Loucy (cell line): ENCODE results near the gene OGA.

ENCODE experiments used
- H2AFZ ChIP-seq: fragments of 200-600 bp; sonication (generic); 2 replicates; pipeline ENCODE4 v1.6.0; 2016; ENCODE audit warnings: antibody characterized with exemption, mild to moderate bottlenecking, low read length, moderate library complexity
- H3F3A ChIP-seq: fragments of 200-600 bp; 2 replicates; pipeline ENCODE4 v1.6.0; 2016; ENCODE audit warnings: antibody characterized with exemption, low read depth, mild to moderate bottlenecking
- H3K27me3 ChIP-seq: fragments of 200-600 bp; sonication (generic); 2 replicates; pipeline ENCODE4 v1.6.1; 2014; ENCODE audit warnings: low read length, mild to moderate bottlenecking; ENCODE audit not compliant: insufficient read depth, poor library complexity, severe bottlenecking
- H3K36me3 ChIP-seq: fragments of 200-600 bp; sonication (generic); 2 replicates; pipeline ENCODE4 v1.6.1; 2016; ENCODE audit warnings: low read length; ENCODE audit not compliant: insufficient read depth
- H3K4me1 ChIP-seq: fragments of 200-600 bp; sonication (generic); 2 replicates; pipeline ENCODE4 v1.5.1; 2014; ENCODE audit warnings: low read length, mild to moderate bottlenecking; ENCODE audit not compliant: insufficient read depth, poor library complexity, severe bottlenecking
- H3K4me2 ChIP-seq: fragments of 200-600 bp; sonication (generic); 2 replicates; pipeline ENCODE4 v1.6.0; 2014; ENCODE audit warnings: antibody characterized with exemption, low read length, low read depth, mild to moderate bottlenecking; ENCODE audit not compliant: poor library complexity, severe bottlenecking
- H3K4me3 ChIP-seq: fragments of 200-600 bp; sonication (generic); 2 replicates; pipeline ENCODE4 v1.5.1; 2014; ENCODE audit warnings: low read length, mild to moderate bottlenecking, mixed read lengths; ENCODE audit not compliant: poor library complexity, severe bottlenecking
- H3K79me2 ChIP-seq: fragments of 200-600 bp; sonication (generic); 2 replicates; pipeline ENCODE4 v1.6.1; 2014; ENCODE audit warnings: low read length; ENCODE audit not compliant: insufficient read depth
- H3K9ac ChIP-seq: fragments of 200-600 bp; sonication (generic); 2 replicates; pipeline ENCODE4 v1.6.0; 2014; ENCODE audit warnings: mild to moderate bottlenecking, low read depth, low read length, moderate library complexity; ENCODE audit not compliant: poor library complexity, severe bottlenecking
- H3K9me2 ChIP-seq: fragments of 200-600 bp; sonication (generic); replicated peaks from 2 replicates; pipeline ENCODE4 v1.6.1; 2016; ENCODE audit warnings: low read depth, low read length, mixed read lengths
- H3K9me3 ChIP-seq: fragments of 200-600 bp; sonication (generic); 2 replicates; pipeline ENCODE4 v1.6.1; 2014; ENCODE audit warnings: mild to moderate bottlenecking, antibody characterized with exemption, low read length, low read depth; ENCODE audit not compliant: insufficient read depth
- H4K20me1 ChIP-seq: fragments of 200-600 bp; sonication (generic); 2 replicates; pipeline ENCODE4 v1.6.0; 2014; ENCODE audit warnings: antibody characterized with exemption, low read length, mild to moderate bottlenecking; ENCODE audit not compliant: insufficient read depth, poor library complexity, severe bottlenecking
- CTCF ChIP-seq: fragments of 200-600 bp; sonication (generic); conservative IDR thresholded peaks from 2 replicates; pipeline ENCODE4 v1.5.1; 2014; ENCODE audit warnings: mild to moderate bottlenecking, antibody characterized with exemption, low read length
- EZH2phosphoT487 ChIP-seq: fragments of 200-600 bp; IDR thresholded peaks from 2 replicates; pipeline ENCODE4 v1.6.1; 2018; ENCODE audit warnings: antibody characterized with exemption, mild to moderate bottlenecking, moderate library complexity, borderline replicate concordance

Gene OGA

GRCh38 chr10:101772895-101773761, 45.1 kb downstream of the OGA start:
- no peaks in the 10 kb centered on the region for H4K20me1 ChIP-seq
- H3K9ac ChIP-seq, result no peak overlapping the region
- no peak overlapping the region for H3K4me2 ChIP-seq
- no peaks in the 10 kb centered on the region for H3K9me3 ChIP-seq
- TF ChIP-seq EZH2phosphoT487 (no peak), CTCF (no peak)
- H3K4me1 ChIP-seq, result no peaks in the 10 kb centered on the region
- no peaks in the 10 kb centered on the region for H3K79me2 ChIP-seq
- H2AFZ ChIP-seq, result no peak overlapping the region
- no peaks in the 10 kb centered on the region for H3K27me3 ChIP-seq
- no peaks in the 10 kb centered on the region for H3K9me2 ChIP-seq
- H3F3A ChIP-seq, result no peaks in the 10 kb centered on the region
- H3K4me3 ChIP-seq, result no peak overlapping the region
- no peaks in the 10 kb centered on the region for H3K36me3 ChIP-seq

DNA sequence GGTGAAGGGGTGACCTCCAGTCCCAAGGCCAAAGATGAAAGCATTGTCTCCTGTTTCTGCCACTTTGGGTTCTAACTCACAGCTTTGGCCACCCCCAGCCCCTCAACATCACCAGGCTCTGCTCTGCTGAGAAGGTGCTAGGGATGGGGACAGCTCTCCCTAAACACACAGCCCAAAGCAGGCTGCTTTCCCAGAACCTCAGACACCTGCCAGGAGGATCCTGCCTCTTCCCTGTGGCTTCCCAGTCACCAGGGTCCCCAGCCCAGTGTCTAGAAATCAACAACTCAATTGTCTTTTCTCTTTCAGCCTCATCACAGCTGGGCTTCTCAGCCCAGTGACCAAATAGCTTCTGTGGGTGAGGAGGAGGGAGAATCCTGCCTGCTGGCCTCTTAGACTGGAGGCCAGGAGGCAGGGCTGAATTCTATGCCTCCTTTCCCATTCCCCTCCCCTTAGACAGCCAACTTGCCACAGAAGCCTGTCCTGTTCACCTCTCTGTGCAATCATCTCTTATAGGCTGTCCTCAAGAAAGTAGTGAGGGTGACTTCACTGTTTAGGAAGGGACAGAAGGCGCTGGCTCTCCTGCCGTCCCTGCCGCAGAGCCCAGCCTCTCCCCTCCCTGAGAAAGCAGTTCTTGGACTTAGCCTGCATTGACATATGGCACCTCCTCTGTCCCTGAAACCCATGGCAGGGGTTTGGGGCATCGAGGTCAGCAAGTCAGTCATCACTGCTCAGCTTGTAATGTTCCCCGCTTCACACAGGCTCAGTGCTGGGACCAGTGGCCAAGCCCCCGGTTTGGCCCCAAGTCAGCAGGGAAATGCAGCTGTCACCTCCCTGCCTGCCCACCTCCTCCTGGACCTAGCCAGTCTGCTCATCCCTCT, 46.0 kb downstream of the OGA start:
- Histone ChIP-seq H3K27me3 (no peaks in the 10 kb centered on the region), H3F3A (no peaks in the 10 kb centered on the region), H3K9ac (no peak overlapping the region), H3K79me2 (no peaks in the 10 kb centered on the region), H3K9me3 (no peaks in the 10 kb centered on the region), H3K4me2 (no peak overlapping the region), H3K4me3 (no peak overlapping the region), H3K36me3 (no peaks in the 10 kb centered on the region), H4K20me1 (no peaks in the 10 kb centered on the region), H2AFZ (no peak overlapping the region), H3K4me1 (no peaks in the 10 kb centered on the region), H3K9me2 (no peaks in the 10 kb centered on the region)
- TF ChIP-seq EZH2phosphoT487, result no peak
- no peak for TF ChIP-seq CTCF

DNA sequence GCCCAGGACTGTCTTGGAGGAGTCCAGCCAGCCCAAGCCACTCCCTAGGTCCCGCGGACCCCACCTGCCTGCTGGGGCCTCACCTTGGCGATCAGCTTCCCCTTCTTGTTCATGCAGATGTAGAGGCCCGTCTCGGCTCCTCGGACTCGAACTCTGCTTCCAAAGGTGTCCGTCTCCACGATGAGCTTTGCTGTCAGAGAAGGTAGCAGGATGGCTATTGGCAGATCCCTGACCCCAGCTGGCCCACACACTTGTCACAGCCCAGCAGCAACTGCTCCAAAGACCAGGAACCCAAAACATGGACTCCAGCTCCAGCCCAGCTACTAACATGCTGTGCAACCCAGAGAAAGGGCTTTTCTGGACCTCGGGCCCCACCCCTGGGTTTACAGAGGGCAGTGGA, 46.9 kb downstream of the OGA start:
- H3K9me2 ChIP-seq, result no peaks in the 10 kb centered on the region
- H3F3A ChIP-seq, result no peaks in the 10 kb centered on the region
- H3K27me3 ChIP-seq, result no peaks in the 10 kb centered on the region
- H4K20me1 ChIP-seq, result no peaks in the 10 kb centered on the region
- H3K9me3 ChIP-seq, result no peaks in the 10 kb centered on the region
- no peak overlapping the region for H3K9ac ChIP-seq
- no peaks in the 10 kb centered on the region for H3K36me3 ChIP-seq
- TF ChIP-seq CTCF (no peak), EZH2phosphoT487 (no peak)
- H3K79me2 ChIP-seq, result no peaks in the 10 kb centered on the region
- H3K4me2 ChIP-seq, result no peak overlapping the region
- H3K4me3 ChIP-seq, result no peak overlapping the region
- no peaks in the 10 kb centered on the region for H3K4me1 ChIP-seq
- no peak overlapping the region for H2AFZ ChIP-seq
